Stimulated activated CD4-positive, alpha-beta T cell treated with anti-CD3 and anti-CD28 coated beads, Interleukin-12 subunit alpha, Interleukin-12 subunit beta, amount 100 ng/mL, for 4 hours (primary cell): ENCODE measurements around the gene GFAP.
A peak's percentile ranks its signal among the peaks of the same experiment; 100 is the strongest.

Experiments
- DNase-seq: peaks from one replicate; pipeline ENCODE4 v3.0.0-alpha.2; 2020

Gene GFAP

DNA sequence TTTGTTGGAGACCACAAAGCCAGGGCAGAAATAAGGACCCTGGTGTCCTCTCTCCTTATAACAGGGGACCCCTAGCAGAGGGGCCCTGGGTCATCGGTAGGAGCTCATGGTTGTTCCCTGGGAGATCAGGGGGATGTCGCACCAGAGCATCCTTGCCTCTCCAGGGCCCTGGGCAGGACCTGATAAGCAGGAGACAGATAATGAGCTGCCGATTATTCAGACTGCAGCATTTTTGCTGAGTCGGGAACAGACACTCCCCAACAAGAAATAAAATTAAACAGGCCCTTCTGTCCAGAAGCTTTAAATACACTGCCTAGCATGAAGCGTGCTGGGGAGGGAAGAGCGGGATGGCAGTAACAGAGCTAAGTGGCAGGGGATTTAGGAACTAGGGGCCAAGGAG lies 15.4 kb upstream of the GFAP start:
- DNase-seq = no peak

DNA sequence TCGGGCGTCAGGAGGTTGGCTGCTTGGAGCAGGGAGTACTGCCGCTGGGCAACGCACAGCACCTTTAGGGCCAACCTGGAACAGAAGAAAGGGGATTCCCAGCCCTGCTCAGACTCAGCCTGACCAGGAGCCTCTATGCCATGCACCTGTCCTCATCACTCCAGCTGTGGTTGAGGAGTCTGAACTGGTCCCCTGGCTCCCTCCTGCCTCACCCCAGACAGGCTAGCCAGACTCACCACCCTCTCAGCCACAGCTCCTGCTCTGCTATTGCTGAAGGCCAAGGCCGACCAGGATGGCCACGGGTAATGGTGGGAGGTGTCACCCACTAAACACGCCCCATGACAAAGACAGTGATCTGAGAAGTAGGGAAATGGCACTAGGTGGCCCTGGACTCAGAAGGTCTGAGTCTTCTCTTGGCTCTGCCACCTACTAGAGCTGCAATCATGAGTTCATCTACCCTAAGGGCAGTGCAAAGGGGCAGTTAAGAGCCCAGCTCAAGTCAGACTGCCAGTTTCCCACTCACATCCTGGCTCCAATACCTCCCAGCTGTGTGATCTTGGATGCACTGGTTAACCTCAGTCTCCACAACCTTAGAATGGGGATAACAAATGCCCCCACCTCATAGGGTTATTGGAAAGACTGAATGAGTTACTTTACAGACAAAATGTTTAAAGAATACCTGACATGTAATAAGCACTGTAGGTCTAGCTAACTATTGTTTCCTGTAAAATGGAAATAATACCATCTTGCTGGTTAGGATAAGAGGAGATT lies 13.8 kb upstream of the GFAP start:
- no peak for DNase-seq

- DNase-seq = no peak
Observed at GRCh38 chr17:44928136-44928535, 12.8 kb upstream of the GFAP start.

GRCh38 chr17:44927696-44928095 lies 12.4 kb upstream of the GFAP start:
- no peak for DNase-seq

- DNase-seq = no peak
Observed at GRCh38 chr17:44926821-44927525, 11.7 kb upstream of the GFAP start.

DNA sequence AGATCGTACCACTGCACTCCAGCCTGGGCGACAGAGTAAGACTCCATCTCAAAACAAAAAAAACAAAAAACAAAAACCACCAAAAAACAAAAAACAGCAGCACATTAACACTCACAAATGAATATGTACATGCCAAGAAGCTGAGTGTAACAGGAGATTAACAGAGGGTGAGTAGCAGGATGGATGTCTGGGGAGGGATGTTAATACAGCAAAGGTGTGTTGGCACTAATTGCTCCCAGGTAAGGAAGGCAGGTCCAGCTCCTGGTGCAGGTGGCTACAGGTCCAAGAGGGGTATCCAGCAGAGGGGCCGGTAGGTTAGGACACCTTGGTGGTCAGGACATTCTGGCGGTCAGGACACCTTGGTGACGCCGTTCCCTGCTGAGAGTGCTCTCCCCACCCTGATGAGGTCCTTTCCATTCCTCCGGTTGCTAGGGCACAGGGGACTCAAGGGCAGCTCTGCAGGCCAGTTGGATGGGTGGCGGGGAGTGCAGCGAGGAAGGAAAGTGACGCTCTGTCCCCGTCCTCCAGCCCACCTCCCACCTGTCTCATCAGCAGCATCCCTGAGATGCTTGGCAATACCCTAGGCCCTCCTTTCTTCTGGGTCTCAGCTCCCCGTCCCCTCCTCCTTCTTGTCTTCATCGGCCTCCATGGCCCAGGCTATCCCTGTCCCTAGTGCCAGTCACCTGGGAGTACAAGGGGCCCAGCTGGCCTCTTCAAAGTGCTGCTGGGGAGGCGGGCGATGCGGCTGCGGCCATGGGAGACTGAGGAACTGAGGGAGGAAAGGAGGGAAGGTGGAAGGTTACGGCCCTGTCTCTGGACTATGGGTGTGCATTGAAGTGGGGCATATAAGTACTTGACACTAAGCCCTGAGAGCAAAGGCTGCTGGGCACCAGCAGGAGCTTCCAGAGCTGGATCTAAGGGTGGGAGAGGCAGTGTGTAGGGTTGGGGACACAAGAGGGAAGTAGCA lies 10.7 kb upstream of the GFAP start:
- DNase-seq = no peak

DNA sequence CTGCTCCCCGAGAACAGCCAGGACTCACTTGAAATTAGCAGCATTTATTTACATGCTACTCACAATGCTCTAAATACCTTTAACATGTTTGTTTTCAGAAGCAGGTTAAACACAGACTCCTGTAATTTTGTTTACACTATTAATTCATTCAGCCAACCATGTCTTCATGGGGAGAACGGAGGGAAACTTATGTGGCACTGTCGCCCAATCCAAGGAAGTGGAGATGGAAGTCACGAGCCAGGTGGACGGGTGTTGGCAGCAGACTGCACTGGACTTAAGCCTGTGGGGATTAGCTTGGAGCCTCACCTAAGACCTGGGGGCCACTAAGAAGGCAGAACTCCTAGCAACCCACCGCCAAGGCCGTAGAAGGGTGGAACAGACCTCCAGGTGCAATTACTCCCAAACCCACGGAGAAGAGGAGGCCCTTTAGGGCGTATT lies 8.8 kb upstream of the GFAP start:
- no peak for DNase-seq

- DNase-seq = no peak
Observed at GRCh38 chr17:44922746-44923470, 7.6 kb upstream of the GFAP start.

DNA sequence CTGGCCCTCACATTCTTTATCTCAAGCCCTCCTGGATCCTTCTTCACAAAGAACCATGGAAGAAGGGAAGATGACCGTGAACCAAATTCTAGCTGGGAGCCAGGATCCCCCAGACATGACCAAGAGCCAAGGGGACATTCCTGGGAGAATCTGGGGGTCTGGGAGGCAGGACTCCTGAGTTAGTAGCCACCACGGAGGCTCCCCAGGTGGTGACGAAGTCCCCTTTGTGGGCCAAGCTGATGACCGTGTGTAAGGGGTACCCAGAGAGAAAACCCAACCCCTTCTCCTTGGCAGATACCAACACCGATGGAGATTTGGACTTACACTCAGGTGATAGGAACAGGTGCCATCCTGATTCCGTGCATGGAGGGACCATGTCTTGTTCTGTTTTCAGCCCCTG lies 6.8 kb upstream of the GFAP start:
- no peak for DNase-seq

GRCh38 chr17:44921122-44921882 lies 6.0 kb upstream of the GFAP start:
- no peak for DNase-seq

DNA sequence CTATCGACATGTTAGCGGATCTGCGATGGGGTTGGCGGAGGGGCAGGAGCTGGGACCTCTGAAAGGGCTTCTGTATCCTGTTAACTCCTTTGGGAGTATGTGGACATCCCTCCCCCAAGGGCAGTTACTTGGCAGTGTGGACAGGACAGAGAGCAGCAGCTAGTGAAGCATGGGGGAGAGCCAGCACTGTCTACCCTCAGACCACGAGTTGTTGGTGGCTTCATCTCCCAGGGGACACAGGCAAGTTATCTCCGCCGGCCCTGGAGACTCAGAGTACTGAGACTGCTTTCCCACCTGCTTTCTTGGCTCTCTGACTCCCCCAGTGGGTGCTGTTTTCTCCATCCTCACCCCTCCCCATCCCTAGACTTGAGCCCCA lies 5.3 kb upstream of the GFAP start:
- no peak for DNase-seq

GRCh38 chr17:44919885-44920564 lies 4.7 kb upstream of the GFAP start:
- DNase-seq = peak; percentile 44

GRCh38 chr17:44919411-44919810 lies 4.1 kb upstream of the GFAP start:
- no peak for DNase-seq

- DNase-seq = no peak
Observed at GRCh38 chr17:44918006-44918405, 2.7 kb upstream of the GFAP start.

DNA sequence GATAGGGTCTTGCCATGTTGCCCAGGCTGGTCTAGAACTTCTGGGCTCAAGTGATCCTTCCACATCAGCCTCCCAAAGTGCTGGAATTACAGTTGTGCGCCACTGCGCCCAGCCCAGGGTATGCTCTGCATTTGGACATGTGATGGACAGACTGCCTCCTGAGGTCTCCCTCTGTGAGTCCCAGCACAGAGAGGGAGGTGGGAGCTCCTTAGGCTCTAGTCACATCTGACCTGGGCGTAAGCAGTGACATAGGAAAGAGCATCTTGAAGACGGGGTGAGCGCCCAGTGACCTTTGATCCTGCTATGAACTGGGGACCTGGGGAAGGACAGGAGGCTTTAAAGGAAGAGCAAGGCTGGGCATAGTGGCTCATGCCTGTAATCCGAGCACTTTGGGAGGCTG lies 2.2 kb upstream of the GFAP start:
- DNase-seq = no peak

DNA sequence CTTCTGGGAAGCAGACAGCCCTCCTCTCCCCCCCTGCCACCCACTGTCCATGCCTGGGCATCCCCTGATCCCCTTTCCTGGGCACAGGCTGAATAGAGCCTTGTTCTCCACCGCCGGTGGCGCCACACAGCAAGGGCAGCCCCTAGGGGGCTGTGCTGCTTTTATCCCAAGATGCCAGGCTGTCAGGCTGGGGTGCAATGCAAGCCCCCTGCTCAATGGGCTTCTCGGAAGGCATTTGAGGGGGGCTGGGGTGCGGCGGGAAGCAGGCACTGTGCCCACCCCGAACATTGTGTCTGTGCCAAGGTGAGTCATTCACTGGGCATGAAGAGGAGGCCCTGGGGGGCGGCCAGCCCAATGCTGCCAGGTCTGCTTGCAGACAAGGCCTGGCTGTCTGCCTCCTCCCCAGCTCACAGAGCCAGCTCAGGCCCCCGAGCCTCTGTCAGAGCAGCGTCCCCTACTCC lies 1.5 kb upstream of the GFAP start:
- DNase-seq = no peak

DNA sequence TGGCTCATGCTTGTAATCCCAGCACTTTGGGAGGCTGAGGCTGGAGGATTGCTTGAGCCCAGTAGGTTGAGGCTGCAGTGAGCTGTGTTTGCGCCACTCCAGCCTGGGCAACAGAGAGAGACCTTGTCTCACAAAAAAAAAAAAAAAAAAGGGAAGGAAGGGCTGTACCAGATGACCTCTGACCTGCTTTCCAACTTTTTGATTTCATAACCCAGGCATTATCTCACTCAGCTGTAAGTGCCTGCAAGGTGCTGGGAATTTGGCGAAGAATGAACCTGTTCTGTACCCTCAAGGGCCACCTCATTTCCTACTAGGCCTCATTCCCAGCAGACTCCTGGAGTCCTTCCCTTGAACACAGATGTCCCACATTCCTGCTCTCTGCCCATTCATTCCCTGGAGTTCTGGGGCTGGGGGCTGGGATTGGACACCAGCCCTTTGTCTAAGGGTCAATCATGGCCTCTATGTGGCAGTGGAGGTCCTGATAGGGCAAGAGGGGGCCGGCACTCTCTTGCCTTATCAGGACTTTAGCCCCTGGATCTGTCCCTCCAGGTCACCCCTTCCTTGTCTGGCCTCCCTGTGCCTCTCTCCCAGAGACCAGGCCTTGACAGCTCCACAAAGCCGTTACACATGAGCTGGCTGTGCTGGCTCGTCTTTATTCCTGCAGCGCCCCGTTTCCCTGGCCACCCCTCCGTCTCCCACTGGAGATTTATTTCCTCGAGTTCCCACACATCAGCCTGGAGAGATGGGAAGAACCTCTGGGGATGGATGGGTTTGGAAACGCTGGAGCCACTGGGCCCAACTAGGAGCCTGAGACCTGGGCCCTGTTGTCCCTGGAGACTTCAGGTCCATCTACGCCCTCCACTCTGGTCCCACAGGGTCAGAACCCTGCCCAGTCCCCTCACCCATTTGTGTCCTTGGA lies 821 bp upstream of the GFAP start:
- DNase-seq = no peak

DNA sequence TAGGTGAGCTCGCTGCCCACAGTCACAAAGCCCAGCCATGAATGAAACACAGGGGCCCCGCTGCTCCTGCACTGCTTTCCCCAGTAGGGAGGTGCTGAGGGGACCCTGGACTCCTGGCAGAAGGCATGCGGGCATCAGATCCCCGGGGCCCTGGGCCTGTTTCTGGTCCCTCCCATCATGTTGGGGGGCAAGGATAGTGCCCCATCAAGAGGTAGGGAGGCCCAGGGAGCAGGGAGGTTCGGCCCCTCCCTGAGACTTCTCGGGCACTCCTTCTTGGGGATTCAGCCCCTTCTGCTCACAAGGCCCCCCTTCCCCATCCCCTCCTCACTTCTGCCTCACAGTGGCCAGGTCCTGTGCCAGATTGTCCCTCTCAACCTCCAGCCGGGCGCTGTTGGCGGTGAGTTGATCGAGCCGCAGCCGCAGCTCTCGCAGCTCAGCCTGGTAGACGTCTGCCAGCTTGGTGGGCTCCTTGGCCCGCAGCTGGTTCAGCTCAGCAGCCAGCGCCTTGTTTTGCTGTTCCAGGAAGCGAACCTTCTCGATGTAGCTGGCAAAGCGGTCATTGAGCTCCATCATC lies 515 bp downstream of the GFAP start:
- DNase-seq = no peak

DNA sequence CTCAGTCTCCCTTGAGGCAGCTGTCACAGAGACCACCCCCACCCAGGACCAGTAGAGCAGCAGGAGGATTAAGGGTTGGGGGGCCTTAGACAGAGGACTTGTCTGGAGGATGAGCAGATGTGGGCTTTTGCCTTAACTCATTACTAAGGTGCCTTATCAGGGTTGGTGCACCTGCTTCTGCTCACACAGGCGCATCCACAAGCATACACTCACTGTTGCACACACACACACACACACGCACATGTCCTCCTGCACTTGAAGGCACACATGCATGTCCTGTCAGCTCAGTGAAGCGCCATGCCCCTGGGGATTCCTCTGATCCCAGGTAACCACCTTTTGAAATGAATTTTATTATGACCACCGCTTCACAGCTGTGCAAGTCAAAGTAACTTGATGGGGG lies 1.2 kb downstream of the GFAP start:
- DNase-seq = no peak

DNA sequence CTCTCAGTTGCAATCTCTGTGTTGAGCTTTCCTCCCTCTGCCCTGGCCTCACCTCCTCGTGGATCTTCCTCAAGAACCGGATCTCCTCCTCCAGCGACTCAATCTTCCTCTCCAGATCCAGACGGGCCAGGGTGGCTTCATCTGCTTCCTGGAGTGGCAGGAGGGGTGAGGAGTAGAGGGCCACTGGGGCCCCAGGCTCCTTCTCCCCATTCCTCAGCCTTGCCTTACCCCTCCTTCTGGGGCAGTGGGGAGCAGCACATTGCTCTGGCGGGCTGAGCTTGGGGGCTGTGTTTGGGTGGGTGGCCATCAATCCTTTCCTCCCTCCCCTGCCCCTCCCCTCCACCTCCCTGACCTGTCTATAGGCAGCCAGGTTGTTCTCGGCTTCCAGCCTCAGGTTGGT lies 1.6 kb downstream of the GFAP start:
- DNase-seq = no peak
